Naive thymus-derived CD4-positive, alpha-beta T cell (primary cell): ENCODE measurements around the gene PIM3. TPM values are rescaled to one million over a fixed set of nuclear protein-coding genes. Genes with fewer than 3 reads are reported as not detected.
A peak's percentile ranks its signal among the peaks of the same experiment; 100 is the strongest.

Experiments used
- ATAC-seq: fragments of 150-1000 bp; cut with Tn5 transposase; 2 replicates; pipeline ENCODE4 v1.10.0; 2021; ENCODE audit warnings: mild to moderate bottlenecking, moderate library complexity
- CTCF ChIA-PET: fragments of 350-600 bp; sonication (Branson Sonifier 250); formaldehyde crosslinking; loops from one replicate; lab custom pipeline; 2021; ENCODE audit warnings: antibody characterized with exemption; lab: Charles Lee
- POLR2A ChIA-PET: fragments of 350-600 bp; sonication (Branson Sonifier 250); formaldehyde crosslinking; loops from one replicate; lab custom pipeline; 2021; ENCODE audit warnings: antibody characterized with exemption, inconsistent platforms; lab: Charles Lee
- DNase-seq, 9 donors: peaks; one replicate each; pipeline versions ENCODE4 v3.0.0 to v3.0.0-alpha.2; 2020 to 2022; ENCODE audit warnings: mixed read lengths in 1 of 9
- H3K27ac ChIP-seq: one replicate; pipeline ENCODE4 v1.7.0; 2013; ENCODE audit warnings: mild to moderate bottlenecking, low read depth, low read length, moderate library complexity
- H3K27me3 ChIP-seq, 2 donors: one replicate each; pipeline ENCODE4 v1.7.0; 2013; ENCODE audit warnings: low read length in 2 of 2, mild to moderate bottlenecking in 2 of 2, moderate library complexity in 2 of 2; ENCODE audit not compliant: control insufficient read depth in 2 of 2, insufficient read depth in 2 of 2
- H3K36me3 ChIP-seq, 3 experiments: 1 replicate in 2 of 3; 2 replicates in 1 of 3; pipeline ENCODE4 v1.7.0; 2013; ENCODE audit warnings: low read length in 3 of 3, mild to moderate bottlenecking in 3 of 3, moderate library complexity in 1 of 3; ENCODE audit not compliant: insufficient read depth in 3 of 3, control insufficient read depth in 2 of 3
- H3K4me1 ChIP-seq, 2 donors: one replicate each; pipeline ENCODE4 v1.7.0; 2013; ENCODE audit warnings: low read length in 2 of 2, mild to moderate bottlenecking in 2 of 2, moderate library complexity in 1 of 2; ENCODE audit not compliant: control insufficient read depth in 2 of 2, insufficient read depth in 2 of 2
- H3K4me3 ChIP-seq: 2 replicates; pipeline ENCODE4 v1.7.0; 2013; ENCODE audit warnings: mild to moderate bottlenecking, low read length
- H3K9me3 ChIP-seq, 3 experiments: 1 replicate in 2 of 3; 2 replicates in 1 of 3; pipeline ENCODE4 v1.7.0; 2013; ENCODE audit warnings: low read length in 3 of 3; ENCODE audit not compliant: control insufficient read depth in 2 of 3
- H3K27ac Mint-ChIP-seq, 9 donors: one replicate each; pipeline ENCODE4 v1.8.0; 2020 to 2022; ENCODE audit warnings: mixed read lengths in 9 of 9, mild to moderate bottlenecking in 8 of 9, moderate library complexity in 5 of 9, inconsistent platforms in 2 of 9
- H3K27me3 Mint-ChIP-seq, 5 donors: one replicate each; pipeline ENCODE4 v1.8.0; 2021 to 2022; ENCODE audit warnings: mixed read lengths in 5 of 5, mild to moderate bottlenecking in 1 of 5
- H3K36me3 Mint-ChIP-seq, 5 donors: one replicate each; pipeline ENCODE4 v1.8.0; 2020 to 2022; ENCODE audit warnings: mixed read lengths in 5 of 5, mild to moderate bottlenecking in 3 of 5, inconsistent platforms in 1 of 5
- H3K4me1 Mint-ChIP-seq, 7 donors: one replicate each; pipeline ENCODE4 v1.8.0; 2020 to 2022; ENCODE audit warnings: mixed read lengths in 7 of 7, mild to moderate bottlenecking in 3 of 7, inconsistent platforms in 1 of 7
- H3K4me3 Mint-ChIP-seq, 10 donors: one replicate each; pipeline ENCODE4 v1.8.0; 2020 to 2022; ENCODE audit warnings: mild to moderate bottlenecking in 10 of 10, mixed read lengths in 10 of 10, moderate library complexity in 6 of 10, inconsistent platforms in 2 of 10
- H3K9me3 Mint-ChIP-seq, 11 donors: one replicate each; pipeline ENCODE4 v1.8.0; 2020 to 2022; ENCODE audit warnings: mixed read lengths in 11 of 11, mild to moderate bottlenecking in 4 of 11, inconsistent platforms in 1 of 11, moderate library complexity in 1 of 11
- intact Hi-C, 2 donors: fragments of 100-400 bp; cut with micrococcal nuclease; formaldehyde crosslinking; loops; one replicate each; pipeline ENCODE4 v1.15.1; 2023
- polyA plus RNA-seq, 2 donors: library from polyadenylated mRNA; unstranded; fragments of 300-500 nt; fragmentation: Illumina TruSeq; gene quantifications; one replicate each; pipeline ENCODE4 v1.2.3, GENCODE V29; 2021
- total RNA-seq, 6 experiments: library from RNA in 5 of 6; stranded (reverse) in 5 of 6; gene quantifications; 1 replicate in 5 of 6; 2 replicates in 1 of 6; pipeline ENCODE4 v1.2.3 and lab custom pipeline; 2021 to 2026

PIM3 gene
- total and polyA plus RNA-seq, 7 experiments from 2014 or later: 21.3 to 164 (median 54.6) TPM

GRCh38 chr22:49929211-49929979 lies 31.2 kb upstream of the PIM3 start:
- Histone ChIP-seq H3K4me3 (no peak overlapping the region), H3K4me1 (peaks cover 17 to 38% of the 10 kb centered on the region in 2 donors), H3K27ac (peak overlapping the region; percentile 63), H3K36me3 (peaks cover 0 to 3% (median 0%) of the 10 kb centered on the region in 3 experiments), H3K27me3 (no peaks in the 10 kb centered on the region), H3K9me3 (no peaks in the 10 kb centered on the region)
- Mint-ChIP-seq H3K4me1 (peaks cover 28 to 58% (median 49%) of the 10 kb centered on the region in 7 donors), H3K36me3 (peaks cover 0 to 16% (median 0%) of the 10 kb centered on the region in 5 donors), H3K27ac (peak overlapping the region in 4 of 9 donors; percentile 38 to 88 (median 68)), H3K4me3 (peak overlapping the region in 5 of 10 donors; percentile 14 to 83 (median 61)), H3K27me3 (no peaks in the 10 kb centered on the region), H3K9me3 (peaks cover 0 to 3% (median 0%) of the 10 kb centered on the region in 11 donors)
- POLR2A ChIA-PET: interaction anchor here (1.3 to 4.7 kb wide), 2 partner anchors 10 to 32 kb away, joined by 3 to 27 read pairs; partner anchors contain the start of gene PIM3
- ATAC-seq (peak; percentile 67), DNase-seq (peak; percentile 60 to 93 (median 74))
- CTCF ChIA-PET: interaction anchor here (0.8 to 3.3 kb wide), 5 partner anchors 52 to 162 kb away, joined by 3 to 45 read pairs (median 8); partner anchors contain the start of gene MLC1
- intact Hi-C loops: loop anchor here (1.0 to 5.0 kb wide), 3 partner anchors 64 to 278 kb away; no protein-coding TSS in a partner anchor

- no peak overlapping the region for H3K4me3 ChIP-seq
- H3K27ac Mint-ChIP-seq: peak overlapping the region; percentile 23 to 90 (median 83)
- peaks cover 0 to 15% (median 0%) of the 10 kb centered on the region in 5 donors for H3K36me3 Mint-ChIP-seq
- H3K4me3 Mint-ChIP-seq: peak overlapping the region in 9 of 10 donors; percentile 14 to 83 (median 58)
- H3K9me3 Mint-ChIP-seq: peaks cover 0 to 3% (median 0%) of the 10 kb centered on the region in 11 donors
- H3K27me3 Mint-ChIP-seq: no peaks in the 10 kb centered on the region
- H3K36me3 ChIP-seq: peaks cover 0 to 3% (median 0%) of the 10 kb centered on the region in 3 experiments
- peaks cover 26 to 55% (median 47%) of the 10 kb centered on the region in 7 donors for H3K4me1 Mint-ChIP-seq
- H3K4me1 ChIP-seq: peaks cover 17 to 36% of the 10 kb centered on the region in 2 donors
- ATAC-seq (no peak), DNase-seq (no peak)
- peak overlapping the region; percentile 63 for H3K27ac ChIP-seq
- CTCF ChIA-PET: interaction anchor here (0.6 to 3.3 kb wide), 9 partner anchors 16 to 162 kb away, joined by 3 to 45 read pairs (median 5); partner anchors contain the start of gene MLC1
- POLR2A ChIA-PET: interaction anchor here (0.7 to 4.7 kb wide), 8 partner anchors 11 to 100 kb away, joined by 3 to 27 read pairs (median 3); partner anchors contain the start of gene PIM3
- intact Hi-C loops: loop anchor here (1.0 to 5.0 kb wide), 5 partner anchors 63 to 277 kb away; no protein-coding TSS in a partner anchor
- H3K9me3 ChIP-seq: no peaks in the 10 kb centered on the region
- no peaks in the 10 kb centered on the region for H3K27me3 ChIP-seq
Observed at GRCh38 chr22:49929994-49930575, 30.5 kb upstream of the PIM3 start.

GRCh38 chr22:49930596-49931412 lies 29.8 kb upstream of the PIM3 start:
- H3K27me3 Mint-ChIP-seq: no peaks in the 10 kb centered on the region
- Histone ChIP-seq H3K36me3 (peaks cover 0 to 3% (median 0%) of the 10 kb centered on the region in 3 experiments), H3K4me1 (peaks cover 11 to 28% of the 10 kb centered on the region in 2 donors), H3K9me3 (no peaks in the 10 kb centered on the region), H3K4me3 (no peak overlapping the region), H3K27me3 (no peaks in the 10 kb centered on the region), H3K27ac (peak overlapping the region; percentile 37)
- H3K36me3 Mint-ChIP-seq: peaks cover 0 to 9% (median 0%) of the 10 kb centered on the region in 5 donors
- H3K4me1 Mint-ChIP-seq: peaks cover 19 to 48% (median 40%) of the 10 kb centered on the region in 7 donors
- ChIA-PET POLR2A (interaction anchor here (0.6 to 4.7 kb wide), 10 partner anchors 12 to 100 kb away, joined by 3 to 27 read pairs (median 3); partner anchors contain the start of gene PIM3), CTCF (interaction anchor here (0.5 to 3.3 kb wide), 13 partner anchors 14 to 163 kb away, joined by 3 to 45 read pairs (median 3); partner anchors contain the start of gene MLC1)
- peak overlapping the region; percentile 34 to 83 (median 60) for H3K4me3 Mint-ChIP-seq
- DNase-seq (peak in 7 of 9 donors; percentile 37 to 55 (median 44)), ATAC-seq (peak; percentile 40)
- no peaks in the 10 kb centered on the region for H3K9me3 Mint-ChIP-seq
- intact Hi-C loops: loop anchor here (1.0 to 5.0 kb wide), 4 partner anchors 29 to 261 kb away; partner anchors contain the start of gene PIM3 (in 1 of the 2)
- peak overlapping the region; percentile 79 to 92 (median 87) for H3K27ac Mint-ChIP-seq

GRCh38 chr22:49933236-49934159 lies 27.1 kb upstream of the PIM3 start:
- Mint-ChIP-seq H3K27me3 (no peaks in the 10 kb centered on the region), H3K27ac (peak overlapping the region; percentile 79 to 93 (median 90)), H3K9me3 (no peaks in the 10 kb centered on the region), H3K4me1 (peaks cover 8 to 43% (median 30%) of the 10 kb centered on the region in 7 donors), H3K4me3 (peak overlapping the region; percentile 7 to 79 (median 49)), H3K36me3 (peaks cover 0 to 2% (median 0%) of the 10 kb centered on the region in 5 donors)
- Histone ChIP-seq H3K9me3 (no peaks in the 10 kb centered on the region), H3K4me3 (no peak overlapping the region), H3K4me1 (peaks cover 12 to 35% of the 10 kb centered on the region in 2 donors), H3K27ac (peak overlapping the region; percentile 99), H3K27me3 (no peaks in the 10 kb centered on the region), H3K36me3 (no peaks in the 10 kb centered on the region)
- ChIA-PET POLR2A (interaction anchor here (0.6 to 4.7 kb wide), 5 partner anchors 28 to 214 kb away, joined by 3 to 27 read pairs (median 3); partner anchors contain the start of gene PIM3), CTCF (interaction anchor here (0.7 to 1.4 kb wide), 5 partner anchors 28 to 97 kb away, joined by 3 to 6 read pairs (median 3); no protein-coding TSS in a partner anchor)
- DNase-seq (no peak), ATAC-seq (no peak)
- intact Hi-C loops: loop anchor here (2.0 to 5.0 kb wide), 2 partner anchors 37 to 259 kb away; no protein-coding TSS in a partner anchor
